WTC11 (cell line): ENCODE data around the gene FOXF2. TPM values are rescaled to one million over a fixed set of nuclear protein-coding genes. Genes with fewer than 3 reads are reported as not detected.
A peak's percentile ranks its signal among the peaks of the same experiment; 100 is the strongest.

Experiments
- ATAC-seq: fragments of 200-7000 bp; cut with Tn5 transposase; 2 replicates; pipeline ENCODE4 v1.10.0; 2021; ENCODE audit warnings: mild to moderate bottlenecking, moderate library complexity
- CTCF ChIA-PET: fragments of 300-600 bp; sonication (Branson Sonifier 250); formaldehyde crosslinking; loops from one replicate; lab custom pipeline; 2021; ENCODE audit warnings: antibody characterized with exemption; lab: Charles Lee
- POLR2A ChIA-PET: fragments of 350-600 bp; sonication (Branson Sonifier 250); formaldehyde crosslinking; loops from one replicate; lab custom pipeline; 2021; ENCODE audit warnings: antibody characterized with exemption; lab: Charles Lee
- DNase-seq: peaks from one replicate; pipeline ENCODE4 v3.0.0; 2021; ENCODE audit warnings: low spot score
- H3K27ac Mint-ChIP-seq: 2 replicates; pipeline ENCODE4 v1.8.0; 2021; ENCODE audit warnings: mixed read lengths
- H3K27me3 Mint-ChIP-seq: 2 replicates; pipeline ENCODE4 v1.8.0; 2021; ENCODE audit warnings: low read depth, mild to moderate bottlenecking, moderate library complexity, mixed read lengths
- H3K36me3 Mint-ChIP-seq: 2 replicates; pipeline ENCODE4 v1.8.0; 2021; ENCODE audit warnings: mixed read lengths
- H3K4me1 Mint-ChIP-seq: 2 replicates; pipeline ENCODE4 v1.8.0; 2022; ENCODE audit warnings: mixed read lengths
- H3K4me3 Mint-ChIP-seq: 2 replicates; pipeline ENCODE4 v1.8.0; 2021; ENCODE audit warnings: mild to moderate bottlenecking, moderate library complexity, mixed read lengths
- H3K9me3 Mint-ChIP-seq: 2 replicates; pipeline ENCODE4 v1.8.0; 2021; ENCODE audit warnings: mixed read lengths
- CTCF ChIP-seq: fragments of 200-600 bp; IDR thresholded peaks from 2 replicates; pipeline ENCODE4 v1.8.0; 2022; ENCODE audit warnings: antibody characterized with exemption
- E2F5 ChIP-seq: sonication (generic); formaldehyde crosslinking; IDR thresholded peaks from 2 replicates; pipeline ENCODE4 v1.8.1; 2022; ENCODE audit warnings: mild to moderate bottlenecking, moderate library complexity, missing genetic modification reagents
- FOXK1 ChIP-seq: sonication (generic); formaldehyde crosslinking; IDR thresholded peaks from 2 replicates; pipeline ENCODE4 v1.8.0; 2022; ENCODE audit warnings: mild to moderate bottlenecking, moderate library complexity, missing genetic modification reagents
- JAZF1 ChIP-seq: fragments of 250-450 bp; sonication (Bioruptor Pico); IDR thresholded peaks from 2 replicates; pipeline ENCODE4 v1.9.0; 2021; ENCODE audit warnings: moderate library complexity, mild to moderate bottlenecking, inconsistent platforms
- MYBL2 ChIP-seq: sonication (generic); formaldehyde crosslinking; IDR thresholded peaks from 2 replicates; pipeline ENCODE4 v1.8.1; 2023; ENCODE audit warnings: mild to moderate bottlenecking, moderate library complexity, missing genetic modification reagents
- TEAD1 ChIP-seq: sonication (generic); formaldehyde crosslinking; IDR thresholded peaks from 2 replicates; pipeline ENCODE4 v1.8.0; 2022; ENCODE audit warnings: mild to moderate bottlenecking, missing genetic modification reagents
- ZNF423 ChIP-seq: fragments of 250-450 bp; sonication (Bioruptor Pico); IDR thresholded peaks from 2 replicates; pipeline ENCODE4 v2.1.2; 2022; ENCODE audit warnings: mild to moderate bottlenecking, moderate library complexity
- ZNF425 ChIP-seq: fragments of 250-450 bp; sonication (Bioruptor Pico); conservative IDR thresholded peaks from 2 replicates; pipeline ENCODE4 v1.9.0; 2021; ENCODE audit warnings: mild to moderate bottlenecking
- ZNF532 ChIP-seq: fragments of 250-450 bp; sonication (Bioruptor Pico); IDR thresholded peaks from 2 replicates; pipeline ENCODE4 v1.9.0; 2021; ENCODE audit warnings: mild to moderate bottlenecking, borderline replicate concordance
- ZNF671 ChIP-seq: fragments of 250-450 bp; sonication (Bioruptor Pico); IDR thresholded peaks from 2 replicates; pipeline ENCODE4 v1.8.0; 2021; ENCODE audit warnings: mild to moderate bottlenecking
- total RNA-seq: library from RNA; stranded (reverse); gene quantifications from 3 replicates; pipeline ENCODE4 v1.2.3, GENCODE V29; 2021

The FOXF2 gene
- total RNA-seq, 1 experiment from 2014 or later = 0.11 TPM

GRCh38 chr6:1348675-1349074, 40.7 kb upstream of the FOXF2 start:
- peaks cover 56% of the 10 kb centered on the region for H3K36me3 Mint-ChIP-seq

More at GRCh38 chr6:1348675-1349074, 40.7 kb upstream of the FOXF2 start:
- Mint-ChIP-seq H3K4me3 (no peak overlapping the region), H3K27me3 (peaks cover 4% of the 10 kb centered on the region), H3K27ac (peak overlapping the region; percentile 80), H3K4me1 (peaks cover 38% of the 10 kb centered on the region), H3K9me3 (peaks cover 56% of the 10 kb centered on the region)
- no peak for DNase-seq
- TF ChIP-seq ZNF425 (CRISPR knock-in tag) (0 out of 2 replicates have a peak, but pooled peaks have one; percentile 53), E2F5 (CRISPR knock-in tag) (no peak), ZNF532 (CRISPR knock-in tag) (peak; percentile 44; the same call in 1 of the 2 replicates), FOXK1 (CRISPR knock-in tag) (0 out of 2 replicates have a peak, but pooled peaks have one; percentile 36), ZNF671 (CRISPR knock-in tag) (0 out of 2 replicates have a peak, but pooled peaks have one; percentile 22), CTCF (no peak), ZNF423 (no peak; the same call in 1 of the 2 replicates), MYBL2 (CRISPR knock-in tag) (no peak), TEAD1 (CRISPR knock-in tag) (peak; percentile 52; the same call in 1 of the 2 replicates), JAZF1 (no peak)
- CTCF ChIA-PET = interaction anchor here (0.9 to 1.2 kb wide), 4 partner anchors 49 to 756 kb away, joined by 3 to 7 read pairs (median 4); no protein-coding TSS in a partner anchor
- POLR2A ChIA-PET = interaction anchor here (0.9 kb wide), 1 partner anchor 36 kb away, joined by 3 read pairs; no protein-coding TSS in a partner anchor
- ATAC-seq = peak; percentile 94
